Measurements from ENCODE around the gene STMN3. TPM values are rescaled to one million over a fixed set of nuclear protein-coding genes. Genes with fewer than 3 reads are reported as not detected.
"Not testable (repeated sequence)": the region's sequence is repeated elsewhere in the genome, so short reads cannot be mapped to it uniquely, and the experiment has no call there.

Gene STMN3
- total RNA-seq, 1 donor from 2014 or later = 14.7 TPM

GRCh38 chr20:63660622-63661021 lies 7.4 kb upstream of the STMN3 start:
- intact Hi-C loops (cut with DNase I) = no loop called here
- Histone ChIP-seq H3K36me3 (peaks cover 0 to 18% of the 10 kb centered on the region in 2 donors), H3K27ac (no peak overlapping the region), H3K4me1 (peaks cover 21% of the 10 kb centered on the region), H3K4me3 (no peak overlapping the region), H3K9me3 (no peaks in the 10 kb centered on the region), H3K27me3 (no peaks in the 10 kb centered on the region)
- DNase-seq (ENCODE audit: extremely low spot score in 2 of 2) = no peak
- TF ChIP-seq POLR2A (IDR thresholded peaks at IDR 0.05) (no peak), CTCF (IDR thresholded peaks at IDR 0.05) (no peak), POLR2AphosphoS5 (IDR thresholded peaks at IDR 0.05; ENCODE audit: insufficient read depth in 1 of 2, low read depth in 1 of 2) (no peak)

DNA sequence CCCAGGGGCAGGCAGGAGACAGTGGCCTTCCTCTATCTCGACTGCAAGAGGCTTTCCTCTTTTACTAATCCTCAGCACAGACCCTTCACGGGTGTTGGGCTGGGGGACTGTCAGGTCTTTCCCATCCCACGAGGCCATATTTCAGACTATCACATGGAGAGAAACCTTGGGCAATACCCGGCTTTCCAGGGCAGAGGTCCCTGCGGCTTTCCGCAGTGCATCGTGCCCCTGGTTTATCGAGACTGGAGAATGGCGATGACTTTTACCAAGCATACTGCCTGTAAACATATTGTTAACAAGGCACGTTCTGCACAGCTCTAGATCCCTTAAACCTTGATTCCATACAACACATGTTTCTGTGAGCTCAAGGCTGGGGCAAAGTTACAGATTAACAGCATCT lies 7.0 kb upstream of the STMN3 start:
- H3K4me3 ChIP-seq; H3K27me3 ChIP-seq; H3K9me3 ChIP-seq; DNase-seq (ENCODE audit: extremely low spot score in 2 of 2); intact Hi-C loops (cut with DNase I); H3K27ac ChIP-seq: not testable (repeated sequence)
- peaks cover 21% of the 10 kb centered on the region for H3K4me1 ChIP-seq
- H3K36me3 ChIP-seq = peaks cover 0 to 18% of the 10 kb centered on the region in 2 donors

DNA sequence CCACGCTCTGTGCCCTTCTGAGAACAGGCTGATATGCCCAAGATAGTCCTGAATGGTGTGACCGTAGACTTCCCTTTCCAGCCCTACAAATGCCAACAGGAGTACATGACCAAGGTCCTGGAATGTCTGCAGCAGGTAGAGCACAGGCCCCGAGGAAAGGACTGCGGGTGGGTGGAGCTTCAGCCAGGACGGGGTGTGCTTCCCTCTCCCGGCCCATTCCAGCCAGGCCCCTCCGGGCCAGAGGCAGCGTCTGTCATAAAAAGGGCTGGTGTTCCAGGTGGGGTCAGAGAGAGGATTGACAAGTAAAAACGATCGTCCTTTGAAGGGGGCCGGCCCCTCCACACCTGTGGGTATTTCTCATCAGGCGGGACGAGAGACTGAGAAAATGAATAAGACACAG lies 6.1 kb upstream of the STMN3 start:
- TF ChIP-seq POLR2A (IDR thresholded peaks at IDR 0.05) = no peak
- TF ChIP-seq POLR2AphosphoS5 (IDR thresholded peaks at IDR 0.05; ENCODE audit: insufficient read depth in 1 of 2, low read depth in 1 of 2) = no peak
- no peak for TF ChIP-seq CTCF (IDR thresholded peaks at IDR 0.05)
- Histone ChIP-seq H3K27ac (peak overlapping the region; percentile 85), H3K36me3 (peaks cover 0 to 18% of the 10 kb centered on the region in 2 donors), H3K4me3 (peak overlapping the region; percentile 81 to 84), H3K9me3 (no peaks in the 10 kb centered on the region), H3K27me3 (no peaks in the 10 kb centered on the region), H3K4me1 (peaks cover 21% of the 10 kb centered on the region)
- no peak for DNase-seq (ENCODE audit: extremely low spot score in 2 of 2)
- intact Hi-C loops (cut with DNase I) = no loop called here

DNA sequence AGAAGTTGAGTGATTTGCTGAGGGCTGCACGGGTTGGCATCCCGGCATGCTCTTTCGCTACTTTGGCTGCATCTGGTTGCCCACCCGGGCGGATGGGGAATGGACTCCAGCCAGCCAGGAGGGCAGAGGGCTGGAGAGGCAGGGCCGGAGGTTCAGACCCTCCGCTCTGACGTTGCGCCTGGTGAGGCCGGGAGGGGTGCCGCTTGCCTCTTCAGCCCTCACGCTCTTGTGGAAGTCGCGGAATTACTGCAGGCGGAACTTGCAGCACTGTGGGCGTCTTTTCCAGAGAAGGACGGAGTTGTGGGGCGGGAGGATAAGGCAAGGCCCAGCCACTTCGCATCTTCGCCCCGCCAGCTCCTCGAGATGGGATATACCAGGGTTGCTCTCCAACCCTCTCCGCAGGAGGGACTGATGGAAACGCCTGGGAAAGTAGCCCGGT lies 5.5 kb upstream of the STMN3 start:
- Histone ChIP-seq H3K4me3 (peak overlapping the region; percentile 81 to 84), H3K27ac (peak overlapping the region; percentile 85), H3K4me1 (peaks cover 26% of the 10 kb centered on the region), H3K27me3 (no peaks in the 10 kb centered on the region), H3K9me3 (no peaks in the 10 kb centered on the region), H3K36me3 (peaks cover 0 to 18% of the 10 kb centered on the region in 2 donors)
- DNase-seq (ENCODE audit: extremely low spot score in 2 of 2) = no peak
- intact Hi-C loops (cut with DNase I) = no loop called here
- TF ChIP-seq CTCF (IDR thresholded peaks at IDR 0.05) (no peak), POLR2A (IDR thresholded peaks at IDR 0.05) (no peak), POLR2AphosphoS5 (IDR thresholded peaks at IDR 0.05; ENCODE audit: insufficient read depth in 1 of 2, low read depth in 1 of 2) (no peak)

DNA sequence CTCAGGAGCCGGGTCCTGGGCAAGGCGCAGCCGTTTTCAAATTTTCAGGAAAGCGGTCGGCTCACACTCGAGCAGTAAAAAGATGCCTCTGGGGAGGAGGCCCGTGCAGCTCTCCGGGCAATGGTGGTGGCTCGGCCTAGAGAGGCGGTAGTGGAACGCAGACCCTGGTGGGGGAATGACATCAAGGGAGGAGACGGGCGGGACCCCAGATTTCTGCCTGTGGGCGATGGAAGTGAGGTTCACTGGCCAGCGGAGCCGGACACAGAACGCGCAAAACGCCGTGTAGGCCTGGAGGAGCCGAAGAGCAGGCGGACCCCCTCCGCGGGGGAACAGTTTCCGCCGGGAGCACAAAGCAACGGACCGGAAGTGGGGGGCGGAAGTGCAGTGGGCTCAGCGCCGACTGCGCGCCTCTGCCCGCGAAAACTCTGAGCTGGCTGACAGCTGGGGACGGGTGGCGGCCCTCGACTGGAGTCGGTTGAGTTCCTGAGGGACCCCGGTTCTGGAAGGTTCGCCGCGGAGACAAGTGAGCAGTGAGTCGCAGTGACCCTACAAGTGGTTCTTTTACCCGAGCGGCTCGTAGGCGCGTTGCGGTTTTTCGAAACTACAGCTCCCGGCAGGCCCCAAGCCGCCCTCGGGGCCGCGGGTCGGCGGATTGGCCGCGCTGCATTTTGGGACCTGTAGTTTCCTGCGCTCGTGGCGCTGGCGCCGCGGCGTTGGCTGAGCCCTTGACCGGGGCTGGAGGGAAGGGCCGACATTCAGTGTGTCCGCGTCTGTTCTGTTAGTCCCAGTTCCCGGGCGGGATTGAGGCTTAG lies 4.9 kb upstream of the STMN3 start, which contains the start of gene RTEL1:
TSS of gene RTEL1 (plus strand) at position 376 of the 812 bp plus-strand sequence. CDS start 1,091 bp downstream, outside the sequence.
- peak in 1 of 2 donors; percentile 24 for TF ChIP-seq POLR2A (IDR thresholded peaks at IDR 0.05)
- TF ChIP-seq CTCF (IDR thresholded peaks at IDR 0.05) = peak in 1 of 3 experiments; percentile 21
- peak; percentile 88 to 91 for TF ChIP-seq POLR2AphosphoS5 (IDR thresholded peaks at IDR 0.05; ENCODE audit: insufficient read depth in 1 of 2, low read depth in 1 of 2)
- intact Hi-C loops (cut with DNase I) = no loop called here
- H3K4me3 ChIP-seq = peak within 1 kb of the TSS; percentile 81 to 84

More for the DNA sequence above, 4.9 kb upstream of the STMN3 start, which contains the start of gene RTEL1:
- no peak for DNase-seq (ENCODE audit: extremely low spot score in 2 of 2)
- no peaks in the 10 kb centered on the region for H3K9me3 ChIP-seq
- H3K27me3 ChIP-seq = no peaks in the 10 kb centered on the region
- H3K36me3 ChIP-seq = peaks cover 0 to 18% of the 10 kb centered on the region in 2 donors
- H3K4me1 ChIP-seq = peaks cover 29% of the 10 kb centered on the region
- H3K27ac ChIP-seq = peak within 1 kb of the TSS; percentile 85

Measured in vagina (tissue), 2 donors.